Neuronal stem cell (in vitro differentiated cells): ENCODE data around the gene TBRG1.
"Not testable (repeated sequence)": the region's sequence is repeated elsewhere in the genome, so short reads cannot be mapped to it uniquely, and the experiment has no call there.

Experiments used
- DNase-seq: peaks from one replicate; pipeline ENCODE4 v3.0.0-alpha.2; 2013; ENCODE audit warnings: low spot score
- H2AFZ ChIP-seq: one replicate; pipeline ENCODE4 v1.6.1; 2013; ENCODE audit warnings: mild to moderate bottlenecking, low read length, inconsistent platforms
- H2AK5ac ChIP-seq: 2 replicates; pipeline ENCODE4 v1.6.1; 2013; ENCODE audit warnings: low read depth, mild to moderate bottlenecking, inconsistent platforms, low read length, moderate library complexity, mixed read lengths
- H2BK120ac ChIP-seq: 2 replicates; pipeline ENCODE4 v1.6.1; 2013; ENCODE audit warnings: low read depth, mild to moderate bottlenecking, inconsistent platforms, low read length, moderate library complexity, mixed read lengths
- H2BK12ac ChIP-seq: one replicate; pipeline ENCODE4 v1.6.1; 2013; ENCODE audit warnings: low read length, inconsistent platforms
- H2BK15ac ChIP-seq: 2 replicates; pipeline ENCODE4 v1.6.1; 2013; ENCODE audit warnings: mild to moderate bottlenecking, low read length, inconsistent platforms, mixed read lengths
- H2BK5ac ChIP-seq: one replicate; pipeline ENCODE4 v1.6.1; 2013; ENCODE audit warnings: inconsistent platforms, mild to moderate bottlenecking, low read length, moderate library complexity
- H3K14ac ChIP-seq: one replicate; pipeline ENCODE4 v1.6.1; 2013; ENCODE audit warnings: low read length, inconsistent platforms
- H3K18ac ChIP-seq: 2 replicates; pipeline ENCODE4 v1.6.1; 2013; ENCODE audit warnings: low read length, inconsistent platforms
- H3K23ac ChIP-seq: 2 replicates; pipeline ENCODE4 v1.6.1; 2013; ENCODE audit warnings: low read depth, mild to moderate bottlenecking, mixed read lengths, low read length, inconsistent platforms; ENCODE audit not compliant: poor library complexity
- H3K27ac ChIP-seq: replicated peaks from 3 replicates; pipeline ENCODE4 v1.5.1; 2013; ENCODE audit warnings: low read length, inconsistent platforms
- H3K27me3 ChIP-seq, 3 experiments: 2 replicates each; pipeline ENCODE4 v1.6.1; 2013; ENCODE audit warnings: low read length in 3 of 3, mild to moderate bottlenecking in 2 of 3, inconsistent platforms in 1 of 3, low read depth in 1 of 3, mixed read lengths in 1 of 3, moderate library complexity in 1 of 3; ENCODE audit not compliant: control insufficient read depth in 3 of 3, insufficient read depth in 3 of 3
- H3K36me3 ChIP-seq, 2 donors: replicated peaks in 1 of 2; 2 replicates each; pipeline ENCODE4 v1.6.1; 2013; ENCODE audit warnings: low read length in 2 of 2; ENCODE audit not compliant: control insufficient read depth in 2 of 2, insufficient read depth in 2 of 2
- H3K4ac ChIP-seq: 2 replicates; pipeline ENCODE4 v1.6.1; 2013; ENCODE audit warnings: inconsistent platforms, mild to moderate bottlenecking, low read length, moderate library complexity
- H3K4me1 ChIP-seq, 2 donors: 1 replicate in 1 of 2; 2 replicates in 1 of 2; pipeline ENCODE4 v1.6.1; 2013; ENCODE audit warnings: low read length in 2 of 2, low read depth in 1 of 2; ENCODE audit not compliant: control insufficient read depth in 2 of 2, insufficient read depth in 1 of 2
- H3K4me2 ChIP-seq: one replicate; pipeline ENCODE4 v1.6.1; 2013; ENCODE audit warnings: mild to moderate bottlenecking, low read length, inconsistent platforms; ENCODE audit not compliant: insufficient read depth, poor library complexity, severe bottlenecking
- H3K4me3 ChIP-seq, 2 donors: 2 replicates each; pipeline ENCODE4 v1.5.1; 2013; ENCODE audit warnings: low read length in 2 of 2, mild to moderate bottlenecking in 2 of 2, inconsistent platforms in 1 of 2, moderate library complexity in 1 of 2
- H3K79me1 ChIP-seq: one replicate; pipeline ENCODE4 v1.6.1; 2013; ENCODE audit warnings: low read depth, mild to moderate bottlenecking, inconsistent platforms, low read length, moderate library complexity
- H3K9ac ChIP-seq: one replicate; pipeline ENCODE4 v1.6.1; 2013; ENCODE audit warnings: mild to moderate bottlenecking, low read depth, low read length, inconsistent platforms; ENCODE audit not compliant: poor library complexity
- H3K9me3 ChIP-seq, 2 donors: replicated peaks in 1 of 2; 2 replicates each; pipeline versions ENCODE3 to v1.6.1; 2013; ENCODE audit warnings: low read length in 2 of 2, mild to moderate bottlenecking in 2 of 2, inconsistent platforms in 1 of 2, low read depth in 1 of 2, mixed read lengths in 1 of 2, moderate library complexity in 1 of 2; ENCODE audit not compliant: control insufficient read depth in 2 of 2, insufficient read depth in 1 of 2
- H4K8ac ChIP-seq: one replicate; pipeline ENCODE4 v1.6.1; 2013; ENCODE audit warnings: low read depth, mild to moderate bottlenecking, inconsistent platforms, low read length, moderate library complexity
- H4K91ac ChIP-seq: one replicate; pipeline ENCODE4 v1.6.1; 2013; ENCODE audit warnings: low read length, low read depth, mild to moderate bottlenecking, inconsistent platforms; ENCODE audit not compliant: poor library complexity
- whole genome bisulfite sequencing, 2 donors: extraction: QIAGEN DNeasy Blood & Tissue Kit; methylation state at CpG; one replicate each; pipeline ENCODE4 v1.1.7; 2013; ENCODE audit warnings: missing lambda C conversion rate in 2 of 2, mixed read lengths in 1 of 2; ENCODE audit not compliant: insufficient read length in 2 of 2, insufficient replicate concordance in 1 of 2; ENCODE audit errors: extremely low coverage in 2 of 2; 5-methylcytosine and 5-hydroxymethylcytosine counted together

TBRG1 gene

GRCh38 chr11:124597626-124598025 lies 25.0 kb upstream of the TBRG1 start:
- no peak overlapping the region for H2BK12ac ChIP-seq
- H3K4me3 ChIP-seq: no peak overlapping the region
- H3K18ac ChIP-seq: no peak overlapping the region
- no peak overlapping the region for H2BK5ac ChIP-seq
- no peak overlapping the region for H3K23ac ChIP-seq
- H3K27me3 ChIP-seq: no peaks in the 10 kb centered on the region
- H3K4ac ChIP-seq: no peak overlapping the region
- no peak overlapping the region for H3K9ac ChIP-seq
- H3K79me1 ChIP-seq: no peaks in the 10 kb centered on the region
- H4K91ac ChIP-seq: no peak overlapping the region
- H3K4me1 ChIP-seq: peaks cover 0 to 4% of the 10 kb centered on the region in 2 donors
- no peak overlapping the region for H2AK5ac ChIP-seq
- no peak overlapping the region for H3K4me2 ChIP-seq
- H2BK15ac ChIP-seq: no peak overlapping the region
- H3K14ac ChIP-seq: no peak overlapping the region
- no peak for DNase-seq
- H3K27ac ChIP-seq: no peak overlapping the region
- no peak overlapping the region for H2AFZ ChIP-seq
- no peak overlapping the region for H2BK120ac ChIP-seq
- no peak overlapping the region for H4K8ac ChIP-seq
- H3K36me3 ChIP-seq: no peaks in the 10 kb centered on the region
- H3K9me3 ChIP-seq: no peaks in the 10 kb centered on the region

- no peak overlapping the region for H3K4ac ChIP-seq
- no peak overlapping the region for H3K14ac ChIP-seq
- H2BK12ac ChIP-seq: no peak overlapping the region
- no peaks in the 10 kb centered on the region for H3K27me3 ChIP-seq
- H3K4me2 ChIP-seq: no peak overlapping the region
- H3K4me1 ChIP-seq: peaks cover 0 to 4% of the 10 kb centered on the region in 2 donors
- no CpG with 5 or more reads among the region's 5 CpGs for WGBS, 2 donors
- no peak overlapping the region for H3K27ac ChIP-seq
- H3K4me3 ChIP-seq: no peak overlapping the region
- H4K91ac ChIP-seq: no peak overlapping the region
- no peak overlapping the region for H2BK15ac ChIP-seq
- H4K8ac ChIP-seq: no peak overlapping the region
- no peak overlapping the region for H2AFZ ChIP-seq
- H2BK120ac ChIP-seq: no peak overlapping the region
- H3K36me3 ChIP-seq: no peaks in the 10 kb centered on the region
- no peak overlapping the region for H3K23ac ChIP-seq
- H2BK5ac ChIP-seq: no peak overlapping the region
- no peak for DNase-seq
- no peak overlapping the region for H2AK5ac ChIP-seq
- no peak overlapping the region for H3K18ac ChIP-seq
- H3K79me1 ChIP-seq: no peaks in the 10 kb centered on the region
- H3K9me3 ChIP-seq: no peaks in the 10 kb centered on the region
- H3K9ac ChIP-seq: no peak overlapping the region
Observed at GRCh38 chr11:124600621-124601320, 21.9 kb upstream of the TBRG1 start.

GRCh38 chr11:124602193-124602592 lies 20.5 kb upstream of the TBRG1 start:
- no CpG with 5 or more reads among the region's 3 CpGs for WGBS, 2 donors
- H4K91ac ChIP-seq: no peak overlapping the region

GRCh38 chr11:124602723-124603122 lies 19.9 kb upstream of the TBRG1 start:
- not testable (repeated sequence) for H2BK120ac ChIP-seq, DNase-seq
- WGBS, 2 donors: no CpG with 5 or more reads among the region's 3 CpGs

More at GRCh38 chr11:124602193-124602592, 20.5 kb upstream of the TBRG1 start:
- Histone ChIP-seq H3K4me3 (no peak overlapping the region), H3K79me1 (no peaks in the 10 kb centered on the region), H3K9me3 (no peaks in the 10 kb centered on the region), H2AFZ (no peak overlapping the region), H2BK12ac (no peak overlapping the region), H4K8ac (no peak overlapping the region), H3K4ac (no peak overlapping the region), H2BK5ac (no peak overlapping the region), H3K18ac (no peak overlapping the region), H3K14ac (no peak overlapping the region), H3K27me3 (no peaks in the 10 kb centered on the region), H3K36me3 (no peaks in the 10 kb centered on the region), H2AK5ac (no peak overlapping the region), H3K27ac (no peak overlapping the region), H3K4me1 (peaks cover 0 to 4% of the 10 kb centered on the region in 2 donors), H2BK15ac (no peak overlapping the region), H3K4me2 (no peak overlapping the region), H2BK120ac (no peak overlapping the region), H3K23ac (no peak overlapping the region), H3K9ac (no peak overlapping the region)
- DNase-seq: no peak

More at GRCh38 chr11:124602723-124603122, 19.9 kb upstream of the TBRG1 start:
- H4K8ac ChIP-seq, H4K91ac ChIP-seq, H3K79me1 ChIP-seq, H3K4me1 ChIP-seq, H3K9ac ChIP-seq, H2BK5ac ChIP-seq, H3K23ac ChIP-seq, H3K27ac ChIP-seq, H2AFZ ChIP-seq, H3K9me3 ChIP-seq, H3K4ac ChIP-seq, H3K27me3 ChIP-seq, H2BK15ac ChIP-seq, H3K4me3 ChIP-seq, H2AK5ac ChIP-seq, H3K36me3 ChIP-seq, H2BK12ac ChIP-seq, H3K14ac ChIP-seq, H3K18ac ChIP-seq, H3K4me2 ChIP-seq: not testable (repeated sequence)
